A549 (cell line): ENCODE measurements around the gene LRRC74A.

ENCODE experiments used
- BHLHE40 ChIP-seq: IDR thresholded peaks from 2 replicates; pipeline ENCODE4 v1.6.1; 2012; ENCODE audit warnings: low read depth, low read length, inconsistent platforms
- CHD2 ChIP-seq: fragments of 150-350 bp; IDR thresholded peaks from 2 replicates; pipeline ENCODE4 v1.6.1; 2014; ENCODE audit warnings: low read length; ENCODE audit not compliant: partially characterized antibody
- EP300 ChIP-seq, 2 experiments: fragments of >200 bp; sonication (Bioruptor Twin); formaldehyde crosslinking; IDR thresholded peaks; 2 replicates in 1 of 2; 3 replicates in 1 of 2; pipeline ENCODE4 v1.6.1; 2016 to 2017
- ESRRA ChIP-seq: fragments of 150-350 bp; IDR thresholded peaks from 2 replicates; pipeline ENCODE4 v1.6.1; 2014; ENCODE audit warnings: mild to moderate bottlenecking, low read length, borderline replicate concordance
- HDAC2 ChIP-seq: fragments of 200-600 bp; sonication (generic); IDR thresholded peaks from 2 replicates; pipeline ENCODE4 v1.6.1; 2016
- JUN ChIP-seq, 2 experiments: fragments of >200 bp; sonication (Bioruptor Twin); formaldehyde crosslinking; IDR thresholded peaks; 2 replicates in 1 of 2; 3 replicates in 1 of 2; pipeline ENCODE4 v1.6.1; 2016 to 2017
- MAX ChIP-seq: IDR thresholded peaks from 2 replicates; pipeline ENCODE4 v1.6.1; 2012
- NR3C1 ChIP-seq: fragments of >200 bp; sonication (Bioruptor Twin); formaldehyde crosslinking; IDR thresholded peaks from 3 replicates; pipeline ENCODE4 v1.6.1; 2017
- POLR2A ChIP-seq: IDR thresholded peaks from 2 replicates; pipeline ENCODE4 v1.6.1; 2012; ENCODE audit warnings: mild to moderate bottlenecking, low read length
- RAD21 ChIP-seq, 2 experiments: fragments of >200 bp in 1 of 2; sonication (Bioruptor Twin) in 1 of 2; formaldehyde crosslinking in 1 of 2; IDR thresholded peaks in 1 of 2; conservative IDR thresholded peaks in 1 of 2; 2 replicates in 1 of 2; 3 replicates in 1 of 2; pipeline ENCODE4 v1.6.1; 2012 to 2018; ENCODE audit warnings: inconsistent platforms in 1 of 2
- RFX5 ChIP-seq: fragments of 450-650 bp; IDR thresholded peaks from 2 replicates; pipeline ENCODE4 v1.7.1; 2014; ENCODE audit warnings: antibody characterized with exemption, mild to moderate bottlenecking, moderate library complexity
- SMC3 ChIP-seq: fragments of >200 bp; sonication (Bioruptor Twin); formaldehyde crosslinking; IDR thresholded peaks from 3 replicates; pipeline ENCODE4 v1.6.1; 2018; ENCODE audit warnings: inconsistent platforms
- TF ChIP-seq, protein P1 (sequence below): fragments of >200 bp; sonication (Bioruptor Twin); formaldehyde crosslinking; IDR thresholded peaks from 3 replicates; pipeline ENCODE4 v1.5.1; 2016
- TF ChIP-seq, protein P2 (sequence below): fragments of 200-600 bp; sonication (generic); IDR thresholded peaks from 2 replicates; pipeline ENCODE4 v1.6.1; 2016; ENCODE audit warnings: antibody characterized with exemption, mild to moderate bottlenecking, moderate library complexity

GRCh38 chr14:76867516-76868453, 41.6 kb downstream of the LRRC74A start:
- TF ChIP-seq CHD2 (no peak), EP300 (IDR thresholded peaks at IDR 0.05) (no peak), POLR2A (no peak), RFX5 (no peak), JUN (IDR thresholded peaks at IDR 0.05) (no peak), HDAC2 (no peak), SMC3 (no peak), BHLHE40 (no peak), NR3C1 (no peak), RAD21 (conservative IDR thresholded peaks at IDR 0.05 in 1 of 2, IDR thresholded peaks at IDR 0.05 in 1 of 2) (no peak), ESRRA (no peak), MAX (no peak)
- TF ChIP-seq, protein P1, sequence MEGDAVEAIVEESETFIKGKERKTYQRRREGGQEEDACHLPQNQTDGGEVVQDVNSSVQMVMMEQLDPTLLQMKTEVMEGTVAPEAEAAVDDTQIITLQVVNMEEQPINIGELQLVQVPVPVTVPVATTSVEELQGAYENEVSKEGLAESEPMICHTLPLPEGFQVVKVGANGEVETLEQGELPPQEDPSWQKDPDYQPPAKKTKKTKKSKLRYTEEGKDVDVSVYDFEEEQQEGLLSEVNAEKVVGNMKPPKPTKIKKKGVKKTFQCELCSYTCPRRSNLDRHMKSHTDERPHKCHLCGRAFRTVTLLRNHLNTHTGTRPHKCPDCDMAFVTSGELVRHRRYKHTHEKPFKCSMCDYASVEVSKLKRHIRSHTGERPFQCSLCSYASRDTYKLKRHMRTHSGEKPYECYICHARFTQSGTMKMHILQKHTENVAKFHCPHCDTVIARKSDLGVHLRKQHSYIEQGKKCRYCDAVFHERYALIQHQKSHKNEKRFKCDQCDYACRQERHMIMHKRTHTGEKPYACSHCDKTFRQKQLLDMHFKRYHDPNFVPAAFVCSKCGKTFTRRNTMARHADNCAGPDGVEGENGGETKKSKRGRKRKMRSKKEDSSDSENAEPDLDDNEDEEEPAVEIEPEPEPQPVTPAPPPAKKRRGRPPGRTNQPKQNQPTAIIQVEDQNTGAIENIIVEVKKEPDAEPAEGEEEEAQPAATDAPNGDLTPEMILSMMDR, result no peak
- TF ChIP-seq, protein P2, sequence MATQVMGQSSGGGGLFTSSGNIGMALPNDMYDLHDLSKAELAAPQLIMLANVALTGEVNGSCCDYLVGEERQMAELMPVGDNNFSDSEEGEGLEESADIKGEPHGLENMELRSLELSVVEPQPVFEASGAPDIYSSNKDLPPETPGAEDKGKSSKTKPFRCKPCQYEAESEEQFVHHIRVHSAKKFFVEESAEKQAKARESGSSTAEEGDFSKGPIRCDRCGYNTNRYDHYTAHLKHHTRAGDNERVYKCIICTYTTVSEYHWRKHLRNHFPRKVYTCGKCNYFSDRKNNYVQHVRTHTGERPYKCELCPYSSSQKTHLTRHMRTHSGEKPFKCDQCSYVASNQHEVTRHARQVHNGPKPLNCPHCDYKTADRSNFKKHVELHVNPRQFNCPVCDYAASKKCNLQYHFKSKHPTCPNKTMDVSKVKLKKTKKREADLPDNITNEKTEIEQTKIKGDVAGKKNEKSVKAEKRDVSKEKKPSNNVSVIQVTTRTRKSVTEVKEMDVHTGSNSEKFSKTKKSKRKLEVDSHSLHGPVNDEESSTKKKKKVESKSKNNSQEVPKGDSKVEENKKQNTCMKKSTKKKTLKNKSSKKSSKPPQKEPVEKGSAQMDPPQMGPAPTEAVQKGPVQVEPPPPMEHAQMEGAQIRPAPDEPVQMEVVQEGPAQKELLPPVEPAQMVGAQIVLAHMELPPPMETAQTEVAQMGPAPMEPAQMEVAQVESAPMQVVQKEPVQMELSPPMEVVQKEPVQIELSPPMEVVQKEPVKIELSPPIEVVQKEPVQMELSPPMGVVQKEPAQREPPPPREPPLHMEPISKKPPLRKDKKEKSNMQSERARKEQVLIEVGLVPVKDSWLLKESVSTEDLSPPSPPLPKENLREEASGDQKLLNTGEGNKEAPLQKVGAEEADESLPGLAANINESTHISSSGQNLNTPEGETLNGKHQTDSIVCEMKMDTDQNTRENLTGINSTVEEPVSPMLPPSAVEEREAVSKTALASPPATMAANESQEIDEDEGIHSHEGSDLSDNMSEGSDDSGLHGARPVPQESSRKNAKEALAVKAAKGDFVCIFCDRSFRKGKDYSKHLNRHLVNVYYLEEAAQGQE, result no peak
